KMS-11 (cell line): ENCODE results near the gene TENM3.

Source experiments
- H2AFZ ChIP-seq: fragments of 200-600 bp; sonication (generic); 2 replicates; pipeline ENCODE4 v1.6.1; 2016; ENCODE audit warnings: antibody characterized with exemption, mixed run types, low read depth
- H3K27ac ChIP-seq: fragments of 200-600 bp; sonication (generic); 2 replicates; pipeline ENCODE4 v1.6.1; 2016; ENCODE audit warnings: mild to moderate bottlenecking, mixed run types
- H3K27me3 ChIP-seq: fragments of 200-600 bp; sonication (generic); 2 replicates; pipeline ENCODE4 v1.6.1; 2017; ENCODE audit warnings: mild to moderate bottlenecking, low read depth, mixed run types, moderate library complexity; ENCODE audit not compliant: insufficient read depth
- H3K36me3 ChIP-seq: fragments of 200-600 bp; sonication (generic); 2 replicates; pipeline ENCODE4 v1.6.1; 2017; ENCODE audit warnings: mild to moderate bottlenecking, mixed run types; ENCODE audit not compliant: insufficient read depth
- H3K4me1 ChIP-seq: fragments of 200-600 bp; sonication (generic); 2 replicates; pipeline ENCODE4 v1.6.1; 2016; ENCODE audit warnings: mild to moderate bottlenecking, low read depth, mixed run types; ENCODE audit not compliant: poor library complexity, severe bottlenecking
- H3K4me2 ChIP-seq: fragments of 200-600 bp; sonication (generic); 2 replicates; pipeline ENCODE4 v1.7.0; 2016; ENCODE audit warnings: mild to moderate bottlenecking, mixed run types
- H3K4me3 ChIP-seq: fragments of 200-600 bp; sonication (generic); IDR thresholded peaks from 2 replicates; pipeline ENCODE4 v1.6.1; 2017; ENCODE audit warnings: low read depth, low read length, mixed read lengths; ENCODE audit not compliant: insufficient read depth
- H3K79me2 ChIP-seq: fragments of 200-600 bp; sonication (generic); 2 replicates; pipeline ENCODE4 v1.6.1; 2016; ENCODE audit warnings: low read depth, mixed run types; ENCODE audit not compliant: insufficient read depth
- H3K9ac ChIP-seq: fragments of 200-600 bp; sonication (generic); 2 replicates; pipeline ENCODE4 v1.6.1; 2016; ENCODE audit warnings: mild to moderate bottlenecking, mixed run types
- H4K20me1 ChIP-seq: fragments of 200-600 bp; sonication (generic); 2 replicates; pipeline ENCODE4 v1.6.1; 2016; ENCODE audit warnings: mild to moderate bottlenecking, mixed run types; ENCODE audit not compliant: insufficient read depth
- TF ChIP-seq, protein P1 (sequence below): fragments of 200-600 bp; sonication (generic); conservative IDR thresholded peaks from 2 replicates; pipeline ENCODE4 v1.6.1; 2017; ENCODE audit warnings: low read depth, mild to moderate bottlenecking, antibody characterized with exemption, low read length, moderate library complexity, mixed read lengths

The TENM3 gene

DNA sequence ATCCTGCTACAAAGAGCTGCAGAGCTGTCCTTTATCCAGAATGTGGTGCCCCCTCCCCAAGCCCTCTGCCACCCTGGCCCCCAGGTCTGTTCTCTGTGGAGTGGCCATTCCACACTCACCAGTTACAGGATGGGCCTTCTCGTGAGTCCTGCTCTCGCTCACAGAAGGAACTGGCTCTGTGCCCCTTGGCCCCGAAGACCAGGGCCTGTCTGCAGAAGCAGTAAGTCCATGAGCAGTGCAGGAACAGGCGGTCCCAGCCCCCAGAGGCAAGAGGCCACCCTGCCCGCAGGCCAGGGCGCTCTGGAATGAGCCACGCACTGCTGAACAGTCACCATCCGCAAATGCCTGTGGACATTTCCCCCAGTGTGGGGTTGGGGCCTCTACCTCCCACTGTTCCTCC is 581.8 kb downstream of the TENM3 start:
- no peak overlapping the region for H3K9ac ChIP-seq
- TF ChIP-seq, protein P1, sequence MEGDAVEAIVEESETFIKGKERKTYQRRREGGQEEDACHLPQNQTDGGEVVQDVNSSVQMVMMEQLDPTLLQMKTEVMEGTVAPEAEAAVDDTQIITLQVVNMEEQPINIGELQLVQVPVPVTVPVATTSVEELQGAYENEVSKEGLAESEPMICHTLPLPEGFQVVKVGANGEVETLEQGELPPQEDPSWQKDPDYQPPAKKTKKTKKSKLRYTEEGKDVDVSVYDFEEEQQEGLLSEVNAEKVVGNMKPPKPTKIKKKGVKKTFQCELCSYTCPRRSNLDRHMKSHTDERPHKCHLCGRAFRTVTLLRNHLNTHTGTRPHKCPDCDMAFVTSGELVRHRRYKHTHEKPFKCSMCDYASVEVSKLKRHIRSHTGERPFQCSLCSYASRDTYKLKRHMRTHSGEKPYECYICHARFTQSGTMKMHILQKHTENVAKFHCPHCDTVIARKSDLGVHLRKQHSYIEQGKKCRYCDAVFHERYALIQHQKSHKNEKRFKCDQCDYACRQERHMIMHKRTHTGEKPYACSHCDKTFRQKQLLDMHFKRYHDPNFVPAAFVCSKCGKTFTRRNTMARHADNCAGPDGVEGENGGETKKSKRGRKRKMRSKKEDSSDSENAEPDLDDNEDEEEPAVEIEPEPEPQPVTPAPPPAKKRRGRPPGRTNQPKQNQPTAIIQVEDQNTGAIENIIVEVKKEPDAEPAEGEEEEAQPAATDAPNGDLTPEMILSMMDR: no peak
- H3K27me3 ChIP-seq: no peaks in the 10 kb centered on the region; the same call in 1 of the 2 replicates
- H2AFZ ChIP-seq: no peak overlapping the region
- no peaks in the 10 kb centered on the region for H3K79me2 ChIP-seq
- H3K4me3 ChIP-seq: no peak overlapping the region
- no peaks in the 10 kb centered on the region for H4K20me1 ChIP-seq
- peaks cover 15% of the 10 kb centered on the region for H3K4me1 ChIP-seq
- no peak overlapping the region for H3K27ac ChIP-seq
- H3K4me2 ChIP-seq: no peak overlapping the region
- H3K36me3 ChIP-seq: no peaks in the 10 kb centered on the region

DNA sequence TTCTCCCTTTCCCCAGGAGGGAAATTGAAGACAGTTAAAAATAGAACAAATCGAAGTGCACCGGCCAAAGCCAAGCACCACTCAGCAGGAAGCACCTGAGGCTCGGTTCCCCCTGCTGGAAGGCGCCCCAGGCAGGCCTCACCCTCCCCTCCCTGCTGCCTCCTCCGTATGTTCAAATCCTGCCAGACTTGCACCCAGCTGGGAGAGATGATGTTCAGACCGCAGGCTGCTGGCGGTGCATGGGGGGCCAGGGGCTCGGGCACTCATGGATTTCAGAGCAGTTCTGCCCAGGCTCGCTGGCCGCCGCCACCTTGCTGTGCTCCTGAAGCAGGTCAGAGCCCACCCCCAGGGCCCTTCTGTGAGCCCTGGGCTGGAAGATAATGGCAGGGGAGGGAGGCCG is 582.6 kb downstream of the TENM3 start:
- Histone ChIP-seq H3K79me2 (no peaks in the 10 kb centered on the region), H3K4me3 (no peak overlapping the region), H3K4me1 (peaks cover 15% of the 10 kb centered on the region), H2AFZ (no peak overlapping the region), H3K27ac (no peak overlapping the region), H3K4me2 (no peak overlapping the region), H4K20me1 (no peaks in the 10 kb centered on the region), H3K36me3 (no peaks in the 10 kb centered on the region), H3K9ac (no peak overlapping the region), H3K27me3 (no peaks in the 10 kb centered on the region; the same call in 1 of the 2 replicates)
- TF ChIP-seq, protein P1: no peak

DNA sequence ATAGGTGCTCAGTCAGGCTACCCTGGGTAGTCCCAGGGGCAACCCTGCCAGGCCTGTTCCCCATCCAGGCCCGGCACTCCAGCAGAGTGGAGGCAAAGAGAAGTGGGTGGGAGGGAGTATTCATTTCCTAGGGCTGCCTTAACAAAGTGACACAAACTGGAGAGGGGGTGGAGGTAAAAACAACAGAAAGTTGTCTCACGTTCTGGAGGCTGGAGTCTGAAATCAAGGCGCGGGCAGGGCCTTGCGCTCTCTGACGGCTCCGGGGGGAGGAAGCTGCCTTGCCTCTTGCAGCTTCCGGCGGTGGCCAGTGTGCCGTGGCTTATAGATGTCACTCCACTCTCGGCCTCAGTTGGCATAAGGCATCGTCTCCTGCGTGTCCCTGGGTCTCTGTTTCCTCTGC is 583.2 kb downstream of the TENM3 start:
- Histone ChIP-seq H4K20me1 (no peaks in the 10 kb centered on the region), H3K27ac (no peak overlapping the region), H3K4me2 (no peak overlapping the region), H3K79me2 (no peaks in the 10 kb centered on the region), H3K9ac (no peak overlapping the region), H3K27me3 (peaks cover 3% of the 10 kb centered on the region), H3K36me3 (no peaks in the 10 kb centered on the region), H3K4me3 (no peak overlapping the region), H2AFZ (no peak overlapping the region), H3K4me1 (peaks cover 15% of the 10 kb centered on the region)
- TF ChIP-seq, protein P1: no peak

DNA sequence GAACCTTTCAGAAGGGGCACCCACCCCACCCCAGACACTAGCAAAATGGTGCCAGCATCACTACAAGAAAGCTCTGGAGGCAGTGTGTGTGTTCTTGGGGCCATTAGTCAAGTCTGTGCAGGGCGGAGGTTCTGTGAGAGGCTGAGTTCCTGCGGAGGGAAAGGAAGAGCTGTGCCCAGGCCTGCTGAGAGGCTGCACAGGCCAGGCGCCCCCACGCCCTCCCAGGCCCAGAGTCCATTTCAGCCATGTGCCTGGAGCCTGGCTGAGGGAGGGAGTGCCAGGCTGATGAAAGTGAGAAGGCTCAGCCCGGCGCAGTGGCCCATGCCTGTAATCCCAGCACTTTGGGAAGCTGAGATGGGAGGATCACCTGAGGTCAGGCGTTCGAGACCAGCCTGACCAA is 584.0 kb downstream of the TENM3 start:
- no peak overlapping the region for H2AFZ ChIP-seq
- no peak overlapping the region for H3K9ac ChIP-seq
- H3K27me3 ChIP-seq: peaks cover 3% of the 10 kb centered on the region
- H3K4me1 ChIP-seq: peaks cover 15% of the 10 kb centered on the region
- no peaks in the 10 kb centered on the region for H3K79me2 ChIP-seq
- H3K4me3 ChIP-seq: no peak overlapping the region
- H3K27ac ChIP-seq: no peak overlapping the region
- no peak overlapping the region for H3K4me2 ChIP-seq
- TF ChIP-seq, protein P1: no peak
- no peaks in the 10 kb centered on the region for H3K36me3 ChIP-seq
- no peaks in the 10 kb centered on the region for H4K20me1 ChIP-seq
